KMS-11 (cell line): ENCODE data around the gene MAPKBP1.

Source experiments
- H2AFZ ChIP-seq: fragments of 200-600 bp; sonication (generic); 2 replicates; pipeline ENCODE4 v1.6.1; 2016; ENCODE audit warnings: antibody characterized with exemption, mixed run types, low read depth
- H3K27ac ChIP-seq: fragments of 200-600 bp; sonication (generic); 2 replicates; pipeline ENCODE4 v1.6.1; 2016; ENCODE audit warnings: mild to moderate bottlenecking, mixed run types
- H3K27me3 ChIP-seq: fragments of 200-600 bp; sonication (generic); 2 replicates; pipeline ENCODE4 v1.6.1; 2017; ENCODE audit warnings: mild to moderate bottlenecking, low read depth, mixed run types, moderate library complexity; ENCODE audit not compliant: insufficient read depth
- H3K36me3 ChIP-seq: fragments of 200-600 bp; sonication (generic); 2 replicates; pipeline ENCODE4 v1.6.1; 2017; ENCODE audit warnings: mild to moderate bottlenecking, mixed run types; ENCODE audit not compliant: insufficient read depth
- H3K4me1 ChIP-seq: fragments of 200-600 bp; sonication (generic); 2 replicates; pipeline ENCODE4 v1.6.1; 2016; ENCODE audit warnings: mild to moderate bottlenecking, low read depth, mixed run types; ENCODE audit not compliant: poor library complexity, severe bottlenecking
- H3K4me2 ChIP-seq: fragments of 200-600 bp; sonication (generic); 2 replicates; pipeline ENCODE4 v1.7.0; 2016; ENCODE audit warnings: mild to moderate bottlenecking, mixed run types
- H3K4me3 ChIP-seq: fragments of 200-600 bp; sonication (generic); IDR thresholded peaks from 2 replicates; pipeline ENCODE4 v1.6.1; 2017; ENCODE audit warnings: low read depth, low read length, mixed read lengths; ENCODE audit not compliant: insufficient read depth
- H3K79me2 ChIP-seq: fragments of 200-600 bp; sonication (generic); 2 replicates; pipeline ENCODE4 v1.6.1; 2016; ENCODE audit warnings: low read depth, mixed run types; ENCODE audit not compliant: insufficient read depth
- H3K9ac ChIP-seq: fragments of 200-600 bp; sonication (generic); 2 replicates; pipeline ENCODE4 v1.6.1; 2016; ENCODE audit warnings: mild to moderate bottlenecking, mixed run types
- H4K20me1 ChIP-seq: fragments of 200-600 bp; sonication (generic); 2 replicates; pipeline ENCODE4 v1.6.1; 2016; ENCODE audit warnings: mild to moderate bottlenecking, mixed run types; ENCODE audit not compliant: insufficient read depth
- TF ChIP-seq, protein P1 (sequence below): fragments of 200-600 bp; sonication (generic); conservative IDR thresholded peaks from 2 replicates; pipeline ENCODE4 v1.6.1; 2017; ENCODE audit warnings: low read depth, mild to moderate bottlenecking, antibody characterized with exemption, low read length, moderate library complexity, mixed read lengths

Gene MAPKBP1

DNA sequence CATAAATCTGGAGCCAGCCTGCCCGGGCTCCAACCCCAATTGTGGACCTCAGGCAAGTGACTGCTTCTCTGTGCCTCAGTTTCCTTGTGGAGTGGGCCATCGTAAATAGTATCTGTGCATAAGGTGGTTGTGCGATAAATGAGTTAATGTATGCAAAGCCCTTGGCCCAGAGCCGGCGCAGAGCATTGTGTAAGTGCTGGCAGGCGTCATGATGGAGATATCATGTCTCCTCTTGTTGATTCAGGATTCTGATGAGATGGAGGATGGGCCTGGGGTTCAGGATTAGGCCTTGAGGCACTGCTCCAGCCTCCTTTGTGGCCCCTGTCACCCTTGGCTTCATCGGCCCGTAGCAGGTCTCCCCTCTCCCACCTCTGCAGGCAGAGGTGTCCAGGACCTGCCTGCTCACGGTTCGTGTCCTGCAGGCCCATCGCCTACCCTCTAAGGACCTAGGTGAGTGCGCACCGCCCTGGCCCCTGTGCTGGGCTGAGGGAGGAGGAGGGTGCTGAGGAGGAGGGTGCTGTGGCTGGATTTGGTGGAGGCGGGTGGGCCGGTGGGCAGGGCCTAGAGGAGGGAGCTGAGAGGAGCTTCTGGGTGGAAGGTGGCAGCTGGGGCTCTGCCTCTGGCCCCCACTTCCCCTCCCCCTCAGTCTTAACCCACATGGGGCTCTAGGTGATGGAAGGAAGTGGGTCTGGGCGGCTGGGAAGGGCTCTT lies 65.7 kb downstream of the MAPKBP1 start:
- Histone ChIP-seq H3K4me2 (no peak overlapping the region), H3K27me3 (no peaks in the 10 kb centered on the region), H4K20me1 (no peaks in the 10 kb centered on the region), H2AFZ (no peak overlapping the region), H3K4me1 (no peaks in the 10 kb centered on the region), H3K27ac (no peak overlapping the region), H3K79me2 (no peaks in the 10 kb centered on the region), H3K36me3 (no peaks in the 10 kb centered on the region), H3K4me3 (no peak overlapping the region), H3K9ac (no peak overlapping the region)
- TF ChIP-seq, protein P1, sequence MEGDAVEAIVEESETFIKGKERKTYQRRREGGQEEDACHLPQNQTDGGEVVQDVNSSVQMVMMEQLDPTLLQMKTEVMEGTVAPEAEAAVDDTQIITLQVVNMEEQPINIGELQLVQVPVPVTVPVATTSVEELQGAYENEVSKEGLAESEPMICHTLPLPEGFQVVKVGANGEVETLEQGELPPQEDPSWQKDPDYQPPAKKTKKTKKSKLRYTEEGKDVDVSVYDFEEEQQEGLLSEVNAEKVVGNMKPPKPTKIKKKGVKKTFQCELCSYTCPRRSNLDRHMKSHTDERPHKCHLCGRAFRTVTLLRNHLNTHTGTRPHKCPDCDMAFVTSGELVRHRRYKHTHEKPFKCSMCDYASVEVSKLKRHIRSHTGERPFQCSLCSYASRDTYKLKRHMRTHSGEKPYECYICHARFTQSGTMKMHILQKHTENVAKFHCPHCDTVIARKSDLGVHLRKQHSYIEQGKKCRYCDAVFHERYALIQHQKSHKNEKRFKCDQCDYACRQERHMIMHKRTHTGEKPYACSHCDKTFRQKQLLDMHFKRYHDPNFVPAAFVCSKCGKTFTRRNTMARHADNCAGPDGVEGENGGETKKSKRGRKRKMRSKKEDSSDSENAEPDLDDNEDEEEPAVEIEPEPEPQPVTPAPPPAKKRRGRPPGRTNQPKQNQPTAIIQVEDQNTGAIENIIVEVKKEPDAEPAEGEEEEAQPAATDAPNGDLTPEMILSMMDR = no peak

DNA sequence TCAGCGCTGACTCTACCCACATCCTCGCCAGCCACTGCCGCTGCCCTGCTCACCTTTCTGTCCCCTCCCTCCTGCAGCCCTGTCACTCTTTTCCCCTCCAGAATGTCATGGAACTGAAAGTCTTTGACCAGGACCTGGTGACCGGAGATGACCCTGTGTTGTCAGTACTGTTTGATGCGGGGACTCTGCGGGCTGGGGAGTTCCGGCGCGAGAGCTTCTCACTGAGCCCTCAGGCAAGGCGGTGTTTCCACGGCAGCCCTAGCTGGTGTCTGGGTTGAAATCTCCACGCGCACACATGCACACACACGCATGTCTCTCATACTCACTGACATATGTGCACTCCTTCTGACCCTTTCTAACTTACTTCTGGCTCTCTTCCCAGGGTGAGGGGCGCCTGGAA lies 66.4 kb downstream of the MAPKBP1 start:
- no peak overlapping the region for H3K9ac ChIP-seq
- no peak overlapping the region for H3K4me2 ChIP-seq
- H4K20me1 ChIP-seq = no peaks in the 10 kb centered on the region
- no peaks in the 10 kb centered on the region for H3K27me3 ChIP-seq
- H3K36me3 ChIP-seq = no peaks in the 10 kb centered on the region
- TF ChIP-seq, protein P1 = no peak
- no peaks in the 10 kb centered on the region for H3K4me1 ChIP-seq
- H3K27ac ChIP-seq = no peak overlapping the region
- no peak overlapping the region for H3K4me3 ChIP-seq
- H2AFZ ChIP-seq = no peak overlapping the region
- H3K79me2 ChIP-seq = no peaks in the 10 kb centered on the region

DNA sequence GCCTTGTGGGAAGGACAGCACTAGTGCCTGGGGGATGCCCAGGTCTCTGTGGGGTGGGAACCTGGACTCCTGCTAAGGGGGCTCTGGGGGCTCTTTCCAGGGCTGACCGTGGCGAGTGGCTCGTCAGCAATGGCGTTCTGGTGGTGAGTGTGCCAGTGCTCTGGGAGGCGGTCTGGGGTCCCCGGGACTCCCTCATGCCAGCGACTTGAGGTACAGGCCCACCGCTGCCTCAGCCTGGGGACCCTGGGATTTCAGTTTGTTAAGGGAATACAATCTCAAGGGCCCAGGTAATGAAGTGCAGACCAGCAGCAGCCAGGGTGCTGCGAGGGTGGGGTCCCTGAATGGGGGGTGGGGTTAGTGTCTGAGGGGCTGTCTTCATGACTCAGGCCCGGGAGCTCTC lies 66.8 kb downstream of the MAPKBP1 start:
- no peaks in the 10 kb centered on the region for H4K20me1 ChIP-seq
- H3K79me2 ChIP-seq = no peaks in the 10 kb centered on the region
- TF ChIP-seq, protein P1 = no peak
- no peaks in the 10 kb centered on the region for H3K4me1 ChIP-seq
- H3K4me2 ChIP-seq = no peak overlapping the region
- no peak overlapping the region for H3K9ac ChIP-seq
- H3K27ac ChIP-seq = no peak overlapping the region
- no peak overlapping the region for H3K4me3 ChIP-seq
- H2AFZ ChIP-seq = no peak overlapping the region
- H3K36me3 ChIP-seq = no peaks in the 10 kb centered on the region
- no peaks in the 10 kb centered on the region for H3K27me3 ChIP-seq

DNA sequence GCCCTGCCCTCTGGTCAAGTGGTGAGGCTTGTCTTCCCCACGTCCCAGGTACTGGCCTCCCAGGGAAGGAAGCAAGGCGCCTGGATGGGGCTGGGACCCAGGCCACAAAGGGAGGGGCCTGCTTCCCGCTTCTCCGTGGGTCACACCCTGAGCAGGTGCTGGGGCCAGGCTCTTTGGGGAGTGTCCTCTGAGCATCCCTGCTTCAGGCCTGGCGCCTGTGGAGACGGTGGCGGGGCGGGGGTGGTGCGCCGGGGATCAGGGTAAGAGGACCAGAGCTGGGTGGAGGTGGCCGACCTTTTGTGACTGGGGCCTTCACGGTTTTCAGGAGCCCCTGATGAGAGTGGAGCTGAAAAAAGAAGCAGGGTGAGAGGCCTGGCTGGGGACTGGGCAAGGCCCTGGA lies 67.9 kb downstream of the MAPKBP1 start:
- Histone ChIP-seq H3K4me2 (no peak overlapping the region), H3K9ac (no peak overlapping the region), H4K20me1 (no peaks in the 10 kb centered on the region), H3K4me1 (no peaks in the 10 kb centered on the region), H2AFZ (no peak overlapping the region), H3K27ac (no peak overlapping the region), H3K27me3 (no peaks in the 10 kb centered on the region), H3K4me3 (no peak overlapping the region), H3K36me3 (no peaks in the 10 kb centered on the region), H3K79me2 (no peaks in the 10 kb centered on the region)
- TF ChIP-seq, protein P1 = no peak
